ENCODE measurements around the gene CDK5RAP3. TPM values are rescaled to one million over a fixed set of nuclear protein-coding genes. Genes with fewer than 3 reads are reported as not detected.
A peak's percentile ranks its signal among the peaks of the same experiment; 100 is the strongest.

CDK5RAP3 gene
- total RNA-seq, 1 experiment from 2014 or later = 255 TPM

DNA sequence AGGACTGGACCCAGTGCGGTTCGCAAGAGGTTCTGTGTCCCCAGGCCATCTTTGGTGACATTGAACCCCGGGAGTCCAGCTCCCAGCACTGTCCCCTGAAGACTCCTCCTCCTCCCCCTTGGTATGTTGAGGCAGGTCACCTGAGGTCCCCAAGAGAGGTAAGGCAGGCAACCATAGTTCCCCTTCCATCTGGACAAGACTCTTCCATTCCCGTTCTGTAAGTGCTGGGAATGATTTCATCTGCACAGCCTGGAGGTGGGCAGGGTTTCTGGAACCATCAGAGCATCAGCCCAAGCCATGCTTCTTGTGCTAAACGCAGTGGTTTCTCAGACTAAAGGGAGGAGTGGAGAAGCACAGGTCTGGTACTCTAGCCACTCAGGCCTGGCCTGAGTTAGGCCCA, 41.7 kb downstream of the CDK5RAP3 start:
- H2AFZ ChIP-seq (ENCODE audit: low read depth, low read length, poor library complexity, severe bottlenecking) = peak overlapping the region; percentile 55
- intact Hi-C loops (cut with micrococcal nuclease) = no loop called here
- no peaks in the 10 kb centered on the region for H3K9me2 ChIP-seq (ENCODE audit: insufficient read depth)
- H3K36me3 ChIP-seq (ENCODE audit: control insufficient read depth in 1 of 2, insufficient read depth in 2 of 2, low read length in 2 of 2) = no peaks in the 10 kb centered on the region
- RAD21 ChIA-PET (ENCODE audit: low non-redundant PET in 1 of 2, low total read pairs in 2 of 2, uncharacterized antibody in 2 of 2, unreplicated experiment in 2 of 2) = no interaction called here
- peaks cover 5 to 17% of the 10 kb centered on the region in 2 experiments; a peak in 3 of 4 replicates for H3K4me1 ChIP-seq (ENCODE audit: control insufficient read depth in 1 of 2, insufficient read depth in 2 of 2, low read length in 2 of 2)
- ATAC-seq = no peak
- no peak for TF ChIP-seq YY1 (IDR thresholded peaks at IDR 0.05; ENCODE audit: extremely low read depth, insufficient replicate concordance, low read depth, low read length)
- TF ChIP-seq CEBPB (IDR thresholded peaks at IDR 0.05; ENCODE audit: low read depth) = no peak
- no peaks in the 10 kb centered on the region for H3K79me2 ChIP-seq (ENCODE audit: insufficient read depth, low read length)
- CTCF ChIA-PET = no interaction called here
- no peak for DNase-seq (ENCODE audit: low read depth, low spot score)
- H3K4me3 ChIP-seq (replicated peaks in 1 of 2; ENCODE audit: low read depth in 1 of 2, low read length in 2 of 2) = no peak overlapping the region
- peak overlapping the region; percentile 75 for H3K4me2 ChIP-seq (ENCODE audit: low read length)
- no peak overlapping the region for H3K9ac ChIP-seq (ENCODE audit: low read length)
- H3K27ac ChIP-seq (ENCODE audit: low read depth, low read length) = no peak overlapping the region
- no peaks in the 10 kb centered on the region for H3K27me3 ChIP-seq (ENCODE audit: insufficient read depth, low read length)
- BruUV-seq (replicated peaks) = no TSS peak
- H3K9me3 ChIP-seq (ENCODE audit: control insufficient read depth in 1 of 2, insufficient read depth in 1 of 2, low read depth in 1 of 2, low read length in 2 of 2) = no peaks in the 10 kb centered on the region
- POLR2A ChIA-PET = no interaction called here
- H4K20me1 ChIP-seq (ENCODE audit: insufficient read depth) = no peaks in the 10 kb centered on the region

DNA sequence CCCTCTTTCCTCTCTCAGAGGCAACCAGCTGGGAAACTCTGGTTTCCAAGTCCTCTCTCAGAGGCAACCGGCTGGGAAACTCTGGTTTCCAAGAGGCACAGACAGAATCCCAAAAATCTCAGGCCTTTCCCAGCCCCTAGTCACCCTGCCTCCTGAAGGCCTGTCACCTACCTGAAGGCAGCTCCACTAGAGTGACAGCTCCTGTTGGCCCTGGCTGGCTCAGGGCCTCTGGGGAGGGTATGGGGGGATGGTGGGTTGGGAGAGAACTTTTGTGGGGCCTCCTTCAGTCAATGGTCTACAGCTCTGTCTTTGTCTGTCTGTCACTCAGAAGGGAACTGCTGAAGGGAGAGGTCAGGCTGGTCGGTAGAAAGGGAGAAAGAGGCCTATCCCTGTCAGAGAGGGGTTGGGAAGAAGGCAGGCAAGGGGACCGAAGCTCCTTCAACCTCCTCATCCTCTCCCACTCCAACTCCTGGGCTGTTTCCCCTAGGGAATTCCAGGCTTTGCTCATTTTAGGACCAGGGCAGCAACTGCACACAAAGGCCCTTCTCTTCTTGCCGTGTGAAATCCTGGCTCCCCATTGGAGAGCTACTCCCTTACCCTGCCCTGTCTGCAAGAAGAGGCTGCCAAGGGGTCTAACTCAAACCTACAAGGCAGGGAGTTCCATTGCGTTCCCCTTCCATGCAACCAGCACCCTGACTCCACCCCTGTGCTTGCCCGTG, 43.1 kb downstream of the CDK5RAP3 start:
- Histone ChIP-seq H2AFZ (ENCODE audit: low read depth, low read length, poor library complexity, severe bottlenecking) (no peak overlapping the region), H3K4me2 (ENCODE audit: low read length) (no peak overlapping the region), H3K4me3 (replicated peaks in 1 of 2; ENCODE audit: low read depth in 1 of 2, low read length in 2 of 2) (no peak overlapping the region), H3K27ac (ENCODE audit: low read depth, low read length) (no peak overlapping the region), H3K9me2 (ENCODE audit: insufficient read depth) (no peaks in the 10 kb centered on the region), H3K9me3 (ENCODE audit: control insufficient read depth in 1 of 2, insufficient read depth in 1 of 2, low read depth in 1 of 2, low read length in 2 of 2) (no peaks in the 10 kb centered on the region), H3K4me1 (ENCODE audit: control insufficient read depth in 1 of 2, insufficient read depth in 2 of 2, low read length in 2 of 2) (peaks cover 5 to 20% of the 10 kb centered on the region in 2 experiments; a peak in 3 of 4 replicates), H4K20me1 (ENCODE audit: insufficient read depth) (no peaks in the 10 kb centered on the region), H3K9ac (ENCODE audit: low read length) (no peak overlapping the region), H3K36me3 (ENCODE audit: control insufficient read depth in 1 of 2, insufficient read depth in 2 of 2, low read length in 2 of 2) (no peaks in the 10 kb centered on the region), H3K27me3 (ENCODE audit: insufficient read depth, low read length) (no peaks in the 10 kb centered on the region), H3K79me2 (ENCODE audit: insufficient read depth, low read length) (no peaks in the 10 kb centered on the region)
- ChIA-PET POLR2A (no interaction called here), CTCF (interaction anchor here (1.3 to 8.5 kb wide), 4 partner anchors 65 to 172 kb away, joined by 3 to 86 read pairs (median 44); partner anchors contain the start of gene SCRN2), RAD21 (ENCODE audit: low non-redundant PET in 1 of 2, low total read pairs in 2 of 2, uncharacterized antibody in 2 of 2, unreplicated experiment in 2 of 2) (no interaction called here)
- ATAC-seq (no peak), DNase-seq (ENCODE audit: low read depth, low spot score) (no peak)
- intact Hi-C loops (cut with micrococcal nuclease) = no loop called here
- no peak for TF ChIP-seq YY1 (IDR thresholded peaks at IDR 0.05; ENCODE audit: extremely low read depth, insufficient replicate concordance, low read depth, low read length)
- TF ChIP-seq POLR2A (IDR thresholded peaks at IDR 0.05; ENCODE audit: borderline replicate concordance, extremely low read depth, insufficient read depth, insufficient read length) = no peak
- TF ChIP-seq, protein P1, sequence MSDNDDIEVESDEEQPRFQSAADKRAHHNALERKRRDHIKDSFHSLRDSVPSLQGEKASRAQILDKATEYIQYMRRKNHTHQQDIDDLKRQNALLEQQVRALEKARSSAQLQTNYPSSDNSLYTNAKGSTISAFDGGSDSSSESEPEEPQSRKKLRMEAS (IDR thresholded peaks at IDR 0.05) = no peak
- BruUV-seq (replicated peaks) = no TSS peak

Measured in HCT116 (cell line).